Measurements from ENCODE around the gene PRELID2. TPM values are rescaled to one million over a fixed set of nuclear protein-coding genes. Genes with fewer than 3 reads are reported as not detected.

The PRELID2 gene
- total RNA-seq, 2 donors from 2014 or later = 4.1 to 5.4 TPM

GRCh38 chr5:145829708-145830361 is 5.3 kb downstream of the PRELID2 start:
- DNase-seq (ENCODE audit: low spot score) = no peak
- no peaks in the 10 kb centered on the region for H3K9me3 ChIP-seq
- no peak overlapping the region for H3K27ac ChIP-seq
- TF ChIP-seq, protein P1, sequence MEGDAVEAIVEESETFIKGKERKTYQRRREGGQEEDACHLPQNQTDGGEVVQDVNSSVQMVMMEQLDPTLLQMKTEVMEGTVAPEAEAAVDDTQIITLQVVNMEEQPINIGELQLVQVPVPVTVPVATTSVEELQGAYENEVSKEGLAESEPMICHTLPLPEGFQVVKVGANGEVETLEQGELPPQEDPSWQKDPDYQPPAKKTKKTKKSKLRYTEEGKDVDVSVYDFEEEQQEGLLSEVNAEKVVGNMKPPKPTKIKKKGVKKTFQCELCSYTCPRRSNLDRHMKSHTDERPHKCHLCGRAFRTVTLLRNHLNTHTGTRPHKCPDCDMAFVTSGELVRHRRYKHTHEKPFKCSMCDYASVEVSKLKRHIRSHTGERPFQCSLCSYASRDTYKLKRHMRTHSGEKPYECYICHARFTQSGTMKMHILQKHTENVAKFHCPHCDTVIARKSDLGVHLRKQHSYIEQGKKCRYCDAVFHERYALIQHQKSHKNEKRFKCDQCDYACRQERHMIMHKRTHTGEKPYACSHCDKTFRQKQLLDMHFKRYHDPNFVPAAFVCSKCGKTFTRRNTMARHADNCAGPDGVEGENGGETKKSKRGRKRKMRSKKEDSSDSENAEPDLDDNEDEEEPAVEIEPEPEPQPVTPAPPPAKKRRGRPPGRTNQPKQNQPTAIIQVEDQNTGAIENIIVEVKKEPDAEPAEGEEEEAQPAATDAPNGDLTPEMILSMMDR (IDR thresholded peaks at IDR 0.05) = no peak
- TF ChIP-seq POLR2AphosphoS5 (IDR thresholded peaks at IDR 0.05) (no peak), POLR2A (IDR thresholded peaks at IDR 0.05) (no peak)
- H3K4me1 ChIP-seq (replicated peaks) = peaks cover 5% of the 10 kb centered on the region
- H3K4me3 ChIP-seq = no peak overlapping the region
- H3K36me3 ChIP-seq = no peaks in the 10 kb centered on the region
- H3K27me3 ChIP-seq (replicated peaks; ENCODE audit: insufficient read depth) = no peaks in the 10 kb centered on the region
- intact Hi-C loops (cut with DNase I) = loop anchor here (10.0 kb wide), 1 partner anchor 145 kb away; no protein-coding TSS in a partner anchor

- Histone ChIP-seq H3K4me3 (no peak overlapping the region), H3K27me3 (replicated peaks; ENCODE audit: insufficient read depth) (no peaks in the 10 kb centered on the region), H3K27ac (no peak overlapping the region), H3K36me3 (no peaks in the 10 kb centered on the region), H3K4me1 (replicated peaks) (peaks cover 5% of the 10 kb centered on the region), H3K9me3 (no peaks in the 10 kb centered on the region)
- intact Hi-C loops (cut with DNase I) = loop anchor here (10.0 kb wide), 1 partner anchor 142 kb away; no protein-coding TSS in a partner anchor
- WGBS = 60% methylated on average over 8 of the region's 8 CpGs
- TF ChIP-seq POLR2AphosphoS5 (IDR thresholded peaks at IDR 0.05) = no peak
- TF ChIP-seq, protein P1 (IDR thresholded peaks at IDR 0.05) = no peak
- no peak for TF ChIP-seq POLR2A (IDR thresholded peaks at IDR 0.05)
- no peak for DNase-seq (ENCODE audit: low spot score)
These were observed 8.1 kb downstream of the PRELID2 start for GRCh38 chr5:145826895-145827674.

DNA sequence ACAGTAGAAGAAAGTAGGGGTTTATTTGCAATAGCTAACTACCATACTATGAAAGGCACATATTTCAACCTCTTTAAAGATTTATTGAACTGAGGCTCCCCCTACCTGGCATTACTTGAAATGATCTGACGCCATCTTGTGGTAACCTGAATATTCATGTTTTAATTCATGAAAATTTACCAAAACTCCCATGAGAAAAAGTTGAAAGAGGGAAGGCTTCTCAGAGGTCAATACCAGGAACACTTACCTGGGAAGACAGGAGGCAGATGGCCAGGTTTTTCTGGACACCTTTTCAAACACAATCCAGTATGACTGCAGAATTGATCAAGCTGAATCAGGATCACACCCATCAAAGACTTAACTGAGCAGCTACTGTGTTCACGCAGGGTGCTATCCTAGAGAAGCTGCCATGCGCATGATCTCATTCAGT is 9.4 kb downstream of the PRELID2 start:
- Histone ChIP-seq H3K4me1 (replicated peaks) (peaks cover 5% of the 10 kb centered on the region), H3K9me3 (no peaks in the 10 kb centered on the region), H3K4me3 (no peak overlapping the region), H3K27ac (no peak overlapping the region), H3K36me3 (no peaks in the 10 kb centered on the region), H3K27me3 (replicated peaks; ENCODE audit: insufficient read depth) (no peaks in the 10 kb centered on the region)
- WGBS = 64% methylated on average over 3 of the region's 3 CpGs
- DNase-seq (ENCODE audit: low spot score) = no peak
- TF ChIP-seq, protein P1 (IDR thresholded peaks at IDR 0.05) = peak in 3 of 4 experiments; percentile 65 to 85 (median 82)
- TF ChIP-seq POLR2A (IDR thresholded peaks at IDR 0.05) = no peak
- intact Hi-C loops (cut with DNase I) = loop anchor here (10.0 kb wide), 1 partner anchor 141 kb away; no protein-coding TSS in a partner anchor

GRCh38 chr5:145824040-145824439 is 11.1 kb downstream of the PRELID2 start:
- H3K36me3 ChIP-seq = no peaks in the 10 kb centered on the region
- no peak for DNase-seq (ENCODE audit: low spot score)
- intact Hi-C loops (cut with DNase I) = loop anchor here (10.0 kb wide), 1 partner anchor 139 kb away; no protein-coding TSS in a partner anchor
- H3K27ac ChIP-seq = no peak overlapping the region
- TF ChIP-seq POLR2A (IDR thresholded peaks at IDR 0.05) (no peak), POLR2AphosphoS5 (IDR thresholded peaks at IDR 0.05) (no peak)
- TF ChIP-seq, protein P1 (IDR thresholded peaks at IDR 0.05) = no peak
- H3K4me1 ChIP-seq (replicated peaks) = no peaks in the 10 kb centered on the region
- 74% methylated on average over 4 of the region's 4 CpGs for WGBS
- no peaks in the 10 kb centered on the region for H3K27me3 ChIP-seq (replicated peaks; ENCODE audit: insufficient read depth)
- H3K9me3 ChIP-seq = no peaks in the 10 kb centered on the region
- H3K4me3 ChIP-seq = no peak overlapping the region

All from prostate gland (tissue), 2 donors.